ENCODE measurements around the gene GPR132.

The GPR132 gene

GRCh38 chr14:105063056-105063455, 2.2 kb downstream of the GPR132 start:
- no peak for TF ChIP-seq CTCF (IDR thresholded peaks at IDR 0.05; ENCODE audit: insufficient read depth, low read length, poor library complexity, severe bottlenecking)
- peak; percentile 17 for DNase-seq (ENCODE audit: extremely low read depth, insufficient read length)
- peak overlapping the region; percentile 90 for H3K4me3 ChIP-seq (replicated peaks; ENCODE audit: low read depth, low read length)
- H3K36me3 ChIP-seq (ENCODE audit: control insufficient read depth, insufficient read depth, low read length), result peaks cover 19% of the 10 kb centered on the region
- H3K27me3 ChIP-seq (replicated peaks; ENCODE audit: control insufficient read depth, insufficient read depth, low read length), result no peaks in the 10 kb centered on the region

GRCh38 chr14:105062048-105062433, 3.2 kb downstream of the GPR132 start:
- TF ChIP-seq CTCF (IDR thresholded peaks at IDR 0.05; ENCODE audit: insufficient read depth, low read length, poor library complexity, severe bottlenecking), result no peak
- H3K36me3 ChIP-seq (ENCODE audit: control insufficient read depth, insufficient read depth, low read length), result peaks cover 23% of the 10 kb centered on the region
- peak overlapping the region; percentile 90 for H3K4me3 ChIP-seq (replicated peaks; ENCODE audit: low read depth, low read length)
- DNase-seq (ENCODE audit: extremely low read depth, insufficient read length), result no peak
- no peaks in the 10 kb centered on the region for H3K27me3 ChIP-seq (replicated peaks; ENCODE audit: control insufficient read depth, insufficient read depth, low read length)

- H3K4me3 ChIP-seq (replicated peaks; ENCODE audit: low read depth, low read length), result peak overlapping the region; percentile 90
- TF ChIP-seq CTCF (IDR thresholded peaks at IDR 0.05; ENCODE audit: insufficient read depth, low read length, poor library complexity, severe bottlenecking), result no peak
These were observed 3.7 kb downstream of the GPR132 start for GRCh38 chr14:105061428-105062047.

GRCh38 chr14:105060751-105061427, 4.3 kb downstream of the GPR132 start:
- Histone ChIP-seq H3K36me3 (ENCODE audit: control insufficient read depth, insufficient read depth, low read length) (peaks cover 31% of the 10 kb centered on the region), H3K27me3 (replicated peaks; ENCODE audit: control insufficient read depth, insufficient read depth, low read length) (no peaks in the 10 kb centered on the region), H3K4me3 (replicated peaks; ENCODE audit: low read depth, low read length) (peak overlapping the region; percentile 90)
- TF ChIP-seq CTCF (IDR thresholded peaks at IDR 0.05; ENCODE audit: insufficient read depth, low read length, poor library complexity, severe bottlenecking), result no peak
- DNase-seq (ENCODE audit: extremely low read depth, insufficient read length), result peak; percentile 66

More at GRCh38 chr14:105061428-105062047, 3.7 kb downstream of the GPR132 start:
- Histone ChIP-seq H3K27me3 (replicated peaks; ENCODE audit: control insufficient read depth, insufficient read depth, low read length) (no peaks in the 10 kb centered on the region), H3K36me3 (ENCODE audit: control insufficient read depth, insufficient read depth, low read length) (peaks cover 25% of the 10 kb centered on the region)
- DNase-seq (ENCODE audit: extremely low read depth, insufficient read length), result peak; percentile 74

- H3K27me3 ChIP-seq (replicated peaks; ENCODE audit: control insufficient read depth, insufficient read depth, low read length), result no peaks in the 10 kb centered on the region
- peak; percentile 15 for DNase-seq (ENCODE audit: extremely low read depth, insufficient read length)
- no peak for TF ChIP-seq CTCF (IDR thresholded peaks at IDR 0.05; ENCODE audit: insufficient read depth, low read length, poor library complexity, severe bottlenecking)
- peaks cover 38% of the 10 kb centered on the region for H3K36me3 ChIP-seq (ENCODE audit: control insufficient read depth, insufficient read depth, low read length)
- peak overlapping the region; percentile 90 for H3K4me3 ChIP-seq (replicated peaks; ENCODE audit: low read depth, low read length)
These were observed 5.2 kb downstream of the GPR132 start for GRCh38 chr14:105059925-105060565.
